ENCODE measurements around the gene CXCL12. TPM values are rescaled to one million over a fixed set of nuclear protein-coding genes. Genes with fewer than 3 reads are reported as not detected.
A peak's percentile ranks its signal among the peaks of the same experiment; 100 is the strongest.

CXCL12 gene
- total RNA-seq, 1 donor from 2014 or later: 2.2 TPM

- H3K4me3 Mint-ChIP-seq (ENCODE audit: unreplicated experiment): no peak overlapping the region
- no peak for DNase-seq
- H3K36me3 Mint-ChIP-seq (ENCODE audit: unreplicated experiment): no peaks in the 10 kb centered on the region
- peaks cover 3% of the 10 kb centered on the region for H3K9me3 Mint-ChIP-seq (ENCODE audit: unreplicated experiment)
- peaks cover 8% of the 10 kb centered on the region for H3K27me3 Mint-ChIP-seq (ENCODE audit: unreplicated experiment)
- no peak overlapping the region for H3K27ac Mint-ChIP-seq (ENCODE audit: unreplicated experiment)
- TF ChIP-seq, protein P1, sequence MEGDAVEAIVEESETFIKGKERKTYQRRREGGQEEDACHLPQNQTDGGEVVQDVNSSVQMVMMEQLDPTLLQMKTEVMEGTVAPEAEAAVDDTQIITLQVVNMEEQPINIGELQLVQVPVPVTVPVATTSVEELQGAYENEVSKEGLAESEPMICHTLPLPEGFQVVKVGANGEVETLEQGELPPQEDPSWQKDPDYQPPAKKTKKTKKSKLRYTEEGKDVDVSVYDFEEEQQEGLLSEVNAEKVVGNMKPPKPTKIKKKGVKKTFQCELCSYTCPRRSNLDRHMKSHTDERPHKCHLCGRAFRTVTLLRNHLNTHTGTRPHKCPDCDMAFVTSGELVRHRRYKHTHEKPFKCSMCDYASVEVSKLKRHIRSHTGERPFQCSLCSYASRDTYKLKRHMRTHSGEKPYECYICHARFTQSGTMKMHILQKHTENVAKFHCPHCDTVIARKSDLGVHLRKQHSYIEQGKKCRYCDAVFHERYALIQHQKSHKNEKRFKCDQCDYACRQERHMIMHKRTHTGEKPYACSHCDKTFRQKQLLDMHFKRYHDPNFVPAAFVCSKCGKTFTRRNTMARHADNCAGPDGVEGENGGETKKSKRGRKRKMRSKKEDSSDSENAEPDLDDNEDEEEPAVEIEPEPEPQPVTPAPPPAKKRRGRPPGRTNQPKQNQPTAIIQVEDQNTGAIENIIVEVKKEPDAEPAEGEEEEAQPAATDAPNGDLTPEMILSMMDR (IDR thresholded peaks at IDR 0.05; ENCODE audit: partially characterized antibody, unreplicated experiment): no peak
- H3K4me1 Mint-ChIP-seq (ENCODE audit: low read depth, unreplicated experiment): no peaks in the 10 kb centered on the region
These were observed 4.7 kb upstream of the CXCL12 start for GRCh38 chr10:44389556-44389955.

GRCh38 chr10:44389150-44389549 lies 4.3 kb upstream of the CXCL12 start:
- Mint-ChIP-seq H3K27ac (ENCODE audit: unreplicated experiment) (no peak overlapping the region), H3K9me3 (ENCODE audit: unreplicated experiment) (peaks cover 3% of the 10 kb centered on the region), H3K4me1 (ENCODE audit: low read depth, unreplicated experiment) (no peaks in the 10 kb centered on the region), H3K36me3 (ENCODE audit: unreplicated experiment) (no peaks in the 10 kb centered on the region), H3K4me3 (ENCODE audit: unreplicated experiment) (no peak overlapping the region), H3K27me3 (ENCODE audit: unreplicated experiment) (peaks cover 8% of the 10 kb centered on the region)
- no peak for DNase-seq
- TF ChIP-seq, protein P1 (IDR thresholded peaks at IDR 0.05; ENCODE audit: partially characterized antibody, unreplicated experiment): no peak

DNA sequence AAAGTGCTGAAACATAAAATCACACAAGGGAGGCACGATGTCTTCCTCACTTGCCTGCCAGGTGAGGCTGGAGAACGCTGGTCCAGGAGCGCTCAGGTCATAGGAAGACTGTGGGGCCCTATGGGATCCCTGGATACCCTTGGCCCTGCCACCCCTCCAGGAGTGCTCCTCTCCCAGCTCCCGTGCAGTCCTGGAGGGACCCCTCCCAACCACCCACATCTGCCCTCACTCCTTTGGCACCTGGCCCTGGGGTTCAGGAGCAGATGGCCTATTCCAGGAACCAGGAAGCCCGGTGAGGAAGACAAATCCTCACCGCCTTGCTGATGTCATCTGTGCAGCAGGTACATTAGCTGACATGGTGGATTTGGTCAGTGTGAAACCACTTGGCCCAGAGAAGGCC lies 3.7 kb upstream of the CXCL12 start:
- Mint-ChIP-seq H3K9me3 (ENCODE audit: unreplicated experiment) (peaks cover 3% of the 10 kb centered on the region), H3K36me3 (ENCODE audit: unreplicated experiment) (no peaks in the 10 kb centered on the region), H3K27me3 (ENCODE audit: unreplicated experiment) (peaks cover 12% of the 10 kb centered on the region), H3K4me3 (ENCODE audit: unreplicated experiment) (no peak overlapping the region), H3K4me1 (ENCODE audit: low read depth, unreplicated experiment) (no peaks in the 10 kb centered on the region), H3K27ac (ENCODE audit: unreplicated experiment) (no peak overlapping the region)
- DNase-seq: no peak
- TF ChIP-seq, protein P1 (IDR thresholded peaks at IDR 0.05; ENCODE audit: partially characterized antibody, unreplicated experiment): no peak

DNA sequence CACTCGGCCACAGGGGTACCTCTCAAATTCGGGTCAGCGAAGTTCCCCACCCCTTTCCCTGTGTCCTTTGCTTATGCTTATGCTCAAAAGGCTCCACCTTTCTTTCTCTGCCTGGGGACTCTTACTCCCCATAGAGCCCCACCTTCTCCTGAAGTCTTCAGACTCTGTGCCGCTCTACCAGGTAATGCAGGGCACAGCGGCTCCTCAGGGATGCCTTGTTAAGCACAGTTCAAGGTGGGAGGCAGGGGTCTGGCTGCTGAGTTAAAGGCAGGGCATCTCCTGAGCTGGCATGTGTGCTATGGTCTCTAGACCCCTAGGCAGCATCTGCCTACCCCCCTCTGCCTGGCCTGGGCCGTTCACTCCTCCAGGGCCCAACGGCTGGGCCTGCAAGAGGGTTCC lies 3.0 kb upstream of the CXCL12 start:
- DNase-seq: no peak
- Mint-ChIP-seq H3K27me3 (ENCODE audit: unreplicated experiment) (peaks cover 15% of the 10 kb centered on the region), H3K36me3 (ENCODE audit: unreplicated experiment) (no peaks in the 10 kb centered on the region), H3K9me3 (ENCODE audit: unreplicated experiment) (peaks cover 3% of the 10 kb centered on the region), H3K4me1 (ENCODE audit: low read depth, unreplicated experiment) (peaks cover 3% of the 10 kb centered on the region), H3K27ac (ENCODE audit: unreplicated experiment) (no peak overlapping the region), H3K4me3 (ENCODE audit: unreplicated experiment) (no peak overlapping the region)
- TF ChIP-seq, protein P1 (IDR thresholded peaks at IDR 0.05; ENCODE audit: partially characterized antibody, unreplicated experiment): no peak

DNA sequence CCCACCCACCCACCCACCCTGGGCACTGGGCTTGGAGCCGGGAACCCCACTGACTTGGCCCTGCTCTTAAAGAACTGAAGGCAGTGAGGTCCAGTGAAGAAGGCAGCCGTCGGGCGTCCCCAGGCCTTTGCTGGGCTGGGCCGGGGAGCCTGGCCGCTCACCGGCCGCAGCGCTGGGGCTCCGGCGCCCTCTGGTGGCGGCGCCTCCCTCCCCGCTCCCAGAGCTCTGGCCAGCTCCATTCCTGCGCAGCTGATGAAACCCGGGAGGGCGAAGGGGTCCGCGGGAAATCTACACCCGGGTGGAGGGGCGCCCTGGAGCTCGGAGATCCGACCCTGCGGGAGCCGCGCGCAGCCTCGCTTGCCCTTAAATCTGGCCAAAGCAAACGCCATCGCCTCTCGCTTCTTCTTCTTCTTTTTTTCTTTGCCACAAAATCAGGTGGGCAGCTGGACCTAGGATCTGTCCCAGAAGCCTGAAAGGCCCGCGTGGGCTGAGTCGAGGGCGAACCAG lies 1.7 kb upstream of the CXCL12 start:
- Mint-ChIP-seq H3K4me1 (ENCODE audit: low read depth, unreplicated experiment) (peaks cover 5% of the 10 kb centered on the region), H3K27ac (ENCODE audit: unreplicated experiment) (no peak overlapping the region), H3K9me3 (ENCODE audit: unreplicated experiment) (peaks cover 5% of the 10 kb centered on the region), H3K36me3 (ENCODE audit: unreplicated experiment) (no peaks in the 10 kb centered on the region), H3K4me3 (ENCODE audit: unreplicated experiment) (no peak overlapping the region), H3K27me3 (ENCODE audit: unreplicated experiment) (peaks cover 13% of the 10 kb centered on the region)
- peak; percentile 85 for DNase-seq
- TF ChIP-seq, protein P1 (IDR thresholded peaks at IDR 0.05; ENCODE audit: partially characterized antibody, unreplicated experiment): peak; percentile 87
